GM18499 (cell line): Measurements from ENCODE around the gene TRAPPC12.

Experiments
- ATAC-seq: cut with Tn5 transposase; IDR thresholded peaks from one replicate; pipeline ENCODE4 v1.9.1; 2021; ENCODE audit warnings: moderate number of reproducible peaks; ENCODE audit not compliant: insufficient read depth, unreplicated experiment

Gene TRAPPC12

DNA sequence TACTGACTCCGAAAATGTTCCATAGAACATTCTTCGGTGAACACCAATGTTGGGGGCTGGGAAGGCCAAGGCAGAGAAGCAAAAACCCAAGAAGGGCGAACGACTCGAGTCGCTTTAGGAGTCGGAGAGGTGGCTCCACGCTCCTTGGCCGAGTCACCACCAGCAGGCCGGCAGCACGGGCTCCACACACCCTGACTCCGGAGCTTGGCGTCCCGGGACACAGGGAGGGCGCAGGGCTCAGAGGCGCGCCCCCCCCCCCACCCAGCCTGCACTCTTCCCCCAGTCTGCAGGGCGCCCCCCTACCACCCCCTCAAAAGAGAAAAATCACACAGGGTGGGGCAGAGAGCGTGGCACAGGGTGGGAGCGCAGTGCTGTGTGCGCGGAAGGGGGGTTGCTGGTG, 147.4 kb downstream of the TRAPPC12 start:
- no peak for ATAC-seq

DNA sequence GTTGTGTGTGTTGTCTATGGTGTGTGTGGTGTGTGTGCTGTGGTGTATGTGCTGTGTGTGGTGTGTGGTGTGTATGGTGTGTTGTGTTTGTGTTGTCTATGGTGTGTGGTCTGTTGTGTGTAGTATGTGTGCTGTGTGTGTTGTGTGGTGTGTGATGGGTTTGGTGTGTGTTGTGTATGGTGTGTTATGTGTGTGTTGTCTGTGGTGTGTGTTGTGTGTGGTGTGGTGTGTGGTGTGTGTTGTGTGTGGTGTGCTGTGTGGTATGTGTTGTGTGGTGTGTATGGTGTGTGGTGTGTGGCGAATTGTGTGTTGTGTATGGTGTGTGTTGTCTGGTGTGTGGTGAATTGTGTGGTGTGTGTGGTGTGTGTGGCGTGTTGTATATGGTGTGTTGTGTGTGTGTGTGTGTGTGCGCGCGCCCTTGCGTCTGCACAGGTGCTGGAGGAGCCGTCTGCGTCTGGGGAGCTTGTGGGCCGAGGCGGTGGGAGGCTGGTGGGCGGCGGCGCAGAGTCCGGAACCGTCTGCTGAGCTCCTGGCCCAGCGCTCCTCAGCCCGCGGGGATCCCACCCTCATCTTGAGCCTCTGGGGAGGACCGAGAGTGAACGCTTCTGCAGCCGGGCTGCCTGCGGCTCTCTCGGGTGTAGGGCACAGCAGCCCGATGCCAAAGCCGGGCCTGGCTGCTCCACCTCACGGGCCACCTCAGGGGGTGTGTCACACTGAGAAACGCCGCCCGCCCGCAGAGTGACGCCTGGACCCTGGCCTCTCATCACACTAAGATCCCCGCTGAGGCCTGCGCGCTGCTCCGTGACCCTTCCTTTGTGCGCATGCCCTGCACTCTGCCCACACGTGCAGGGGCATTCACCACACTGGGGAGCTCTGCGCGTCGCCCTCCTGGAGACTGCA, 148.6 kb downstream of the TRAPPC12 start:
- ATAC-seq: no peak
